Muscle layer of duodenum (tissue), 2 donors: Measurements from ENCODE around the gene THAP5.

Source experiments
- H3K27ac ChIP-seq: one replicate; pipeline ENCODE4 v1.7.0; 2013; ENCODE audit warnings: mild to moderate bottlenecking, low read length
- H3K27me3 ChIP-seq: one replicate; pipeline ENCODE4 v1.7.0; 2013; ENCODE audit warnings: low read depth, mild to moderate bottlenecking, control low read depth, low read length
- H3K36me3 ChIP-seq, 2 donors: one replicate each; pipeline ENCODE4 v1.7.0; 2013; ENCODE audit warnings: low read length in 2 of 2, control low read depth in 1 of 2, mild to moderate bottlenecking in 1 of 2; ENCODE audit not compliant: insufficient read depth in 2 of 2, control insufficient read depth in 1 of 2
- H3K4me1 ChIP-seq, 2 donors: one replicate each; pipeline ENCODE4 v1.7.0; 2013; ENCODE audit warnings: low read length in 2 of 2, mild to moderate bottlenecking in 2 of 2, control low read depth in 1 of 2, moderate library complexity in 1 of 2; ENCODE audit not compliant: insufficient read depth in 2 of 2, control insufficient read depth in 1 of 2
- H3K4me3 ChIP-seq, 2 donors: one replicate each; pipeline ENCODE4 v1.7.0; 2013; ENCODE audit warnings: low read length in 2 of 2, low read depth in 1 of 2, mild to moderate bottlenecking in 1 of 2
- H3K9me3 ChIP-seq, 2 donors: one replicate each; pipeline ENCODE4 v1.7.0; 2013; ENCODE audit warnings: low read length in 2 of 2, control low read depth in 1 of 2, mild to moderate bottlenecking in 1 of 2; ENCODE audit not compliant: control insufficient read depth in 1 of 2
- donor health status: healthy.

THAP5 gene

DNA sequence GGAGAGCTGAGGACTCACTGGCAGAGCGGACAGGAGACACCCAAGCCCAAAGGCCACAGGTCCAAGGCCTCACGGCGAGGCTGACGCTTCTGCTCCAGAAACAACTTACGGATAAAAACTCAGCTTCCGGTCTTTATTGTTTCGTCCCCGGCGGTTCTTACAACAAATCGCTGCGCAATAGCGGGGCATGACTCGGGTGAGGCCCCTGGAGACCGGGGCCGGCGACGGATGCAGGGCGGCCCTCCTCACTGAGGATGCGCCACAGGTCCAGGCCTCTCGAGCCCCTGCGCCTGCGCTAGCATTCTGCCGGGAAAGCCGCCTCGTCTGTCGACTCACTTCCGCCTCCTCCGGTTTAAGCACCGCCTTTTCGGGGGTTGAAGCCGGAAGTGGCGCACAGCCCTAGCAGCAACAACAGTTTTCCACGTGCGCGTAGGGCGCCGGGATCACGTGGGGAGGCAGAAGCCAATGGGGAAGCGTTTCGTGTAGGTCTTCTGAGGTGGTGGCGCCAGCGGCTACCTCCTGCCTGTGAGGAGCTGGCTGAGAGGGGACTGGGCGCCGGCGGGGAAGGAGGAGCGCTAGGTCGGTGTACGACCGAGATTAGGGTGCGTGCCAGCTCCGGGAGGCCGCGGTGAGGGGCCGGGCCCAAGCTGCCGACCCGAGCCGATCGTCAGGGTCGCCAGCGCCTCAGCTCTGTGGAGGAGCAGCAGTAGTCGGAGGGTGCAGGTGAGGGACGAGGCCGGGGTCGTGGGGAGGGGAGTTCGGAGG is at the start of gene THAP5, which contains the start of gene DNAJB9:
TSS of gene THAP5 (minus strand) at position 326 of the 765 bp plus-strand sequence. CDS start at position 189, 137 bp downstream.
TSS of gene DNAJB9 (plus strand) at position 494 of the 765 bp plus-strand sequence. CDS start 1,853 bp downstream, outside the sequence.
- Histone ChIP-seq H3K36me3 (peaks cover 11 to 26% of the 10 kb centered on the region in 2 donors), H3K4me3 (peak within 1 kb of the TSS; percentile 82 to 89), H3K27me3 (no peaks in the 10 kb centered on the region), H3K4me1 (peaks cover 3 to 20% of the 10 kb centered on the region in 2 donors), H3K27ac (peak within 1 kb of the TSS; percentile 98), H3K9me3 (no peaks in the 10 kb centered on the region)

DNA sequence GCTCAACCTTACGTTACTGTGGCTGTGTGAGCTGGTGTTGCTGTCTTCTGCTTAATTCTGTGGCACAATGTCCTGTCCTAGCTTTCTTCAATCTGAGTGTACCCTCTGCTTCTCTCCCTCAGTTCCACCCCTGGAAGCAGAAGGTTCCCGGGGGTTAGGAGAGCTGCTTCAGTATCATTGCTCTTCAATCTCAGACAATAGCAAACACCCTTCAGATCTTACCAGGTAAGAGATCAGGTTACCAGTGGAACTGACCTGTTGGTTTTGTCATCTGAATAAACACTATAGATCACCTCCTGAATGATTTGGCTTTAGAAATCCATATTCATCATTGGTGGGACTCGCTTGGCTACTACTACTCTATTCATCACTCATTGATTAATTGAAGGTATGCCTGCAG is 48.5 kb upstream of the THAP5 start:
- H3K9me3 ChIP-seq: no peaks in the 10 kb centered on the region
- H3K36me3 ChIP-seq: no peaks in the 10 kb centered on the region
- no peaks in the 10 kb centered on the region for H3K4me1 ChIP-seq
- H3K27ac ChIP-seq: no peak overlapping the region
- no peak overlapping the region for H3K4me3 ChIP-seq
- no peaks in the 10 kb centered on the region for H3K27me3 ChIP-seq

DNA sequence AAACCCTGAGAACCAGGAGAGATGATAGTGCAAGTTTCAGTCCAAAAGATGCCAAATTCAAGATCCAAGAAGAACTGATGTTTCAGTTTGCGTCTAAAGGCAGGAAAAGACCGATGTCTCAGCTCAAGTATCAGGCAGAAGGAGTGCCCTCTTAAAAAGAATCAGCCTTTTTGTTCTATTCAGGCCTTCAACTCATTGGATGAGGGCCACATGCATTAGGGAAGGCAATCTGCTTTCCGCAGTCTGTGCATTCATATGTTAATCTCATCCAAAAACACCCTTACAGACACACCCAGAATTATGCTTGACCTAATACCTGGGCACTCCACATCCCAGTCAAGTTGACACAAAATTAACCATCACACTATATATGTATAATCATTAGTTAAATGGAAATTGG is 45.4 kb upstream of the THAP5 start:
- Histone ChIP-seq H3K4me3 (no peak overlapping the region), H3K27me3 (no peaks in the 10 kb centered on the region), H3K27ac (no peak overlapping the region), H3K4me1 (no peaks in the 10 kb centered on the region), H3K36me3 (no peaks in the 10 kb centered on the region), H3K9me3 (no peaks in the 10 kb centered on the region)

GRCh38 chr7:108613949-108614381 is 44.5 kb upstream of the THAP5 start:
- Histone ChIP-seq H3K36me3 (no peaks in the 10 kb centered on the region), H3K4me3 (no peak overlapping the region), H3K27ac (no peak overlapping the region), H3K27me3 (no peaks in the 10 kb centered on the region), H3K9me3 (no peaks in the 10 kb centered on the region), H3K4me1 (no peaks in the 10 kb centered on the region)

- Histone ChIP-seq H3K36me3 (no peaks in the 10 kb centered on the region), H3K27ac (no peak overlapping the region), H3K9me3 (no peaks in the 10 kb centered on the region), H3K27me3 (no peaks in the 10 kb centered on the region), H3K4me3 (no peak overlapping the region), H3K4me1 (no peaks in the 10 kb centered on the region)
These were observed 43.8 kb upstream of the THAP5 start for GRCh38 chr7:108613147-108613948.

- no peak overlapping the region for H3K27ac ChIP-seq
- H3K36me3 ChIP-seq: no peaks in the 10 kb centered on the region
- no peaks in the 10 kb centered on the region for H3K9me3 ChIP-seq
- no peak overlapping the region for H3K4me3 ChIP-seq
- H3K27me3 ChIP-seq: no peaks in the 10 kb centered on the region
- no peaks in the 10 kb centered on the region for H3K4me1 ChIP-seq
These were observed 41.8 kb upstream of the THAP5 start for GRCh38 chr7:108611268-108611667.

DNA sequence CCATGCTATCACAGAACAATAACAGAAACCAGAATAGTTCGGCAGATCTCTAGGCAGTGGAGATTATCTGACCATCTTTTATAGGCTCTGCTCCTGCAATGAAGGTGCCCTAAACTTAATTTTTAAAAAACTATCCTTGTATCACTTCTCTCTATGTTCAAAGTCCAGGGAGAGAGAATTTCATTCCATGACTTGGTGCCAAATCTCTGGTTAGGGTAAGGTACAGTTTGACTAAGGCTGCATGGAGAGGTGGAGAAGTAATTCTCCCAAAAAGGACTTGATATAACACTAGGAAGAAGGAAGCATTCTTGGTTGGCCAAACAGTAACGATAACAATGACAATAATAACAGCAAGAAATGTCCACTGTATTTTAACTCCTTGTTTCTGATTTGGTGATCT is 40.1 kb upstream of the THAP5 start:
- no peaks in the 10 kb centered on the region for H3K27me3 ChIP-seq
- no peak overlapping the region for H3K4me3 ChIP-seq
- H3K36me3 ChIP-seq: no peaks in the 10 kb centered on the region
- no peaks in the 10 kb centered on the region for H3K4me1 ChIP-seq
- H3K27ac ChIP-seq: no peak overlapping the region
- H3K9me3 ChIP-seq: no peaks in the 10 kb centered on the region

DNA sequence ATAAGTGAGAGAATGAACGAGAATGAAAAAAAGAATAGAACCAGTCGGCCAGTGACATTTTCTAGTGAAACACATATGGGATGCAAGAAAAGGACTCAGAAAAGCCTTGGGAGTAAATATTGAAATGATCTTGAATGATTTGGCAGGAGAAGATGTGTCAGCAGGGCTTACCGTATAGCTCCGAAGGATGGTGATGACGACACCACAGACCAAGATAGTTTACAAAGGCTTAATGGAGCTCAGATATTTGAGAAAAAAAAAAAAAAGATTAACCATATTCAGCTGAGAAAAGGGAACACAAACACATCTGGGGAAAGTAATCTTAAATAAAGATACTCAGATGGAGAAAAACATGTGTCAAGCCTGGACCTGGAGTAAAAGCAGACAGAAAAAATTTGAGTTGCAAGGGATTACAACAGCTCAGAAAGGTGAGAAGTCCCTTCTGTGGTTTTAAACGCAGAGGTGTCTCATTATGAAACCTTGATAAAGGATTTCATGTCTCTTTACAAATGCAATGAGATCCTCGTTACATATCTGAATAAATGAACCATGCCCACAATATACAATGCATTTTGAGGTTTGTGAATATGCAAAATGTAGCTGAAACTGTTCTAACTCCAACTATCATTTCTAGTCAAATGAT is 36.2 kb upstream of the THAP5 start:
- Histone ChIP-seq H3K9me3 (no peaks in the 10 kb centered on the region), H3K4me3 (no peak overlapping the region), H3K36me3 (no peaks in the 10 kb centered on the region)

DNA sequence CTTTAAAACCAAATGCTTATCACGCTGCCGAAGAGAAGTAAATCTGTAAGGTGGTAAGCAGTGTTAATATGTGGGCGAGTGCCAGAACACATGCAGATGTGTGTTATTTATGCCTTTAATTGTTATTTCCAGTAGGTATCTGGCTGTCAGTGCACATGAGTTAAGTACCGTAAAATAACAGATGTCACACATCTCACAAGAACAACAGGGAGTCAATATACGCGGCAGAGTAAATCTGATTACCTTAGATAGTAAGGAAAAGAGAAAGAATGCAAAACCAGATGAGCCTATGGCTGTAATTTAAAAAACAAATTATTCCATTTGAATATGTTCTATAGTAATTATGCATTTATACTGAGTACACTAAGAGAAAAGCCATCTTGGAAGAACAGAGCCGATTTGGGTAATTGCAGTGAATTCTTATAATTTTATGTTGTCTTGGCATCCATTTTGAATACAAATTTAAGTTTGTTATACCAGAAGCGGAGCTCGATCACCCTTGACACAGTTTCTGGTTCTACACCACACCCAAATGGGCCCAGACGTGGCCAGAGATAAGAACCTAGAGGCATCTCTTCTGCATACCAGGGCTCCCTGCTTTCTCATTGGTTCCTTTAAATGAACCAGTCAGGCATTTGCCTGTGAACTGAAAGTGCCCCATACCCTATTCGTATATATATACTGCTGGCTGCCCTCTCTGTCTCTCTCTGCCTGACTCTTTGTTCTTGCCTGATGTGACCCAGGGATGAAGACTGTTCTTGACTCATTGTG is 35.0 kb upstream of the THAP5 start:
- Histone ChIP-seq H3K27me3 (no peaks in the 10 kb centered on the region), H3K9me3 (no peaks in the 10 kb centered on the region), H3K4me3 (no peak overlapping the region), H3K27ac (no peak overlapping the region), H3K36me3 (no peaks in the 10 kb centered on the region), H3K4me1 (no peaks in the 10 kb centered on the region)

More for the DNA sequence above, 36.2 kb upstream of the THAP5 start:
- H3K4me1 ChIP-seq: no peaks in the 10 kb centered on the region
- H3K27ac ChIP-seq: no peak overlapping the region
- no peaks in the 10 kb centered on the region for H3K27me3 ChIP-seq

DNA sequence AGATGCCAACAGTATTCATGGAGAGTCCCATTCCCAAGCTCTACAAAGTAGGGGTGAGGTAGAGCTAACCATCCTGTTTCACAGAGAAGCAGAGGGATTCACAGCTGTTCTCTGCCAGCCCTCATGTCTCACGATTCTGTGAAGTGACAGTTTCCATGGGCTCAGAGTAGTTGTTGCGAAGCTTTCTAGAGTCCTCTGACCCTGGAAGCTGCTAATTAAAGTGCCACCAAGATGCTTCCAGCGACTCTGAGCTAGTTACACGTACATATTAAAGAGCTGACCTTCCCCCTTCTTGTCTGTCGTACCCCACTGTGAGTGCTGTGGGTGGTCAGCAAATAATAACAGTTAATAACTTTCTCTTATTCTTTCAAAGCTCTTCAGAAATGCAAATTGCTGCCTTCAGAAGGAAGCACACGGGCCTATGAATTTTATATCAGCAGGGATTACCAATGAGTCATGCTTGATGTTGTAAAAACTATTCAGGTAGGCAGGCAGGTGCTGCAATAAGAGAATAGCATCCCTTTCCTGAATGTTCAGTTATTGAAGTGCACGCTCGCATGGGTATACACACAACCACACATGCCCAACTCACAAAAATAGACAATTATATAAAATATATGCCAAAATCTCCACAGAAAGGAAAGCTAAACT is 34.3 kb upstream of the THAP5 start:
- Histone ChIP-seq H3K9me3 (no peaks in the 10 kb centered on the region), H3K4me3 (no peak overlapping the region), H3K27ac (no peak overlapping the region), H3K27me3 (no peaks in the 10 kb centered on the region), H3K36me3 (no peaks in the 10 kb centered on the region), H3K4me1 (no peaks in the 10 kb centered on the region)
